Liver (tissue), 9 donors: ENCODE data around the gene ZFAND3. TPM values are rescaled to one million over a fixed set of nuclear protein-coding genes. Genes with fewer than 3 reads are reported as not detected.

Experiments
- DNase-seq: peaks from one replicate; pipeline ENCODE4 v3.0.0-alpha.2; 2017; ENCODE audit warnings: low spot score
- H3K27ac ChIP-seq, 2 donors: one replicate each; pipeline ENCODE4 v1.7.0; 2013; ENCODE audit warnings: inconsistent platforms in 2 of 2, low read length in 2 of 2, control low read depth in 1 of 2, low read depth in 1 of 2, mild to moderate bottlenecking in 1 of 2
- H3K27me3 ChIP-seq, 4 donors: one replicate each; pipeline versions ENCODE4 v1.6.1 to v1.7.0; 2013; ENCODE audit warnings: low read length in 3 of 4, inconsistent platforms in 1 of 4, mild to moderate bottlenecking in 1 of 4, moderate library complexity in 1 of 4; ENCODE audit not compliant: control insufficient read depth in 4 of 4, insufficient read depth in 4 of 4
- H3K36me3 ChIP-seq, 4 donors: one replicate each; pipeline versions ENCODE4 v1.6.1 to v1.7.0; 2013; ENCODE audit warnings: low read length in 3 of 4, mild to moderate bottlenecking in 3 of 4, low read depth in 1 of 4, moderate library complexity in 1 of 4; ENCODE audit not compliant: control insufficient read depth in 4 of 4, insufficient read depth in 3 of 4
- H3K4me1 ChIP-seq, 4 donors: one replicate each; pipeline versions ENCODE4 v1.6.1 to v1.7.0; 2013; ENCODE audit warnings: low read length in 3 of 4, mild to moderate bottlenecking in 3 of 4, moderate library complexity in 1 of 4; ENCODE audit not compliant: control insufficient read depth in 4 of 4, insufficient read depth in 4 of 4
- H3K4me3 ChIP-seq, 3 donors: one replicate each; pipeline versions ENCODE4 v1.6.1 to v1.7.0; 2013; ENCODE audit warnings: low read length in 3 of 3, control low read depth in 1 of 3, low read depth in 1 of 3, mild to moderate bottlenecking in 1 of 3
- H3K9ac ChIP-seq, 2 donors: one replicate each; pipeline ENCODE4 v1.7.0; 2013; ENCODE audit warnings: low read length in 2 of 2, mild to moderate bottlenecking in 2 of 2, moderate library complexity in 2 of 2, control low read depth in 1 of 2, low read depth in 1 of 2
- H3K9me3 ChIP-seq, 4 donors: one replicate each; pipeline versions ENCODE4 v1.6.1 to v1.7.0; 2013; ENCODE audit warnings: low read length in 3 of 4; ENCODE audit not compliant: control insufficient read depth in 4 of 4
- ATF3 ChIP-seq: IDR thresholded peaks from 2 replicates; pipeline ENCODE4 v1.6.1; 2016; ENCODE audit warnings: antibody characterized with exemption
- CTCF ChIP-seq: fragments of 150-350 bp; IDR thresholded peaks from 2 replicates; pipeline ENCODE4 v1.5.1; 2017; ENCODE audit warnings: improper control_type of control experiment, low read depth, low read length; ENCODE audit not compliant: missing input control
- EGR1 ChIP-seq, 2 donors: IDR thresholded peaks; 2 replicates each; pipeline ENCODE4 v1.6.1; 2016 to 2018; ENCODE audit warnings: antibody characterized with exemption in 2 of 2, low read depth in 2 of 2
- FOXA1 ChIP-seq: IDR thresholded peaks from 2 replicates; pipeline ENCODE4 v1.6.1; 2016; ENCODE audit warnings: antibody characterized with exemption
- FOXA2 ChIP-seq: IDR thresholded peaks from 2 replicates; pipeline ENCODE4 v1.6.1; 2016; ENCODE audit warnings: antibody characterized with exemption
- GABPA ChIP-seq, 2 donors: IDR thresholded peaks in 1 of 2; conservative IDR thresholded peaks in 1 of 2; 2 replicates each; pipeline ENCODE4 v1.6.1; 2016; ENCODE audit warnings: antibody characterized with exemption in 2 of 2, mild to moderate bottlenecking in 1 of 2, moderate library complexity in 1 of 2
- HNF4A ChIP-seq, 2 donors: conservative IDR thresholded peaks; 2 replicates each; pipeline ENCODE4 v1.6.1; 2016; ENCODE audit warnings: antibody characterized with exemption in 2 of 2, mild to moderate bottlenecking in 2 of 2
- HNF4G ChIP-seq: IDR thresholded peaks from 2 replicates; pipeline ENCODE4 v1.6.1; 2016; ENCODE audit warnings: antibody characterized with exemption
- JUND ChIP-seq, 2 donors: IDR thresholded peaks; 2 replicates each; pipeline ENCODE4 v1.6.1; 2016; ENCODE audit warnings: antibody characterized with exemption in 2 of 2
- MAX ChIP-seq: IDR thresholded peaks from 2 replicates; pipeline ENCODE4 v1.6.1; 2016; ENCODE audit warnings: antibody characterized with exemption
- NR2F2 ChIP-seq: IDR thresholded peaks from 2 replicates; pipeline ENCODE4 v1.6.1; 2016; ENCODE audit warnings: antibody characterized with exemption
- REST ChIP-seq: IDR thresholded peaks from 2 replicates; pipeline ENCODE4 v1.6.1; 2016; ENCODE audit warnings: antibody characterized with exemption, mild to moderate bottlenecking
- RXRA ChIP-seq, 2 donors: IDR thresholded peaks; 2 replicates each; pipeline ENCODE4 v1.6.1; 2017 to 2018; ENCODE audit warnings: antibody characterized with exemption in 2 of 2, mild to moderate bottlenecking in 1 of 2
- SP1 ChIP-seq: IDR thresholded peaks from 2 replicates; pipeline ENCODE4 v1.6.1; 2018; ENCODE audit warnings: antibody characterized with exemption, mild to moderate bottlenecking
- TAF1 ChIP-seq: conservative IDR thresholded peaks from 2 replicates; pipeline ENCODE4 v1.6.1; 2016; ENCODE audit warnings: antibody characterized with exemption, mild to moderate bottlenecking
- YY1 ChIP-seq: IDR thresholded peaks from 2 replicates; pipeline ENCODE4 v1.6.1; 2016; ENCODE audit warnings: antibody characterized with exemption, mild to moderate bottlenecking
- ZBTB33 ChIP-seq: IDR thresholded peaks from 2 replicates; pipeline ENCODE4 v1.6.1; 2016; ENCODE audit warnings: antibody characterized with exemption
- WGBS: extraction: QIAGEN DNeasy Blood & Tissue Kit; methylation state at CpG from one replicate; pipeline ENCODE4 v1.1.7; 2013; 5-methylcytosine and 5-hydroxymethylcytosine counted together
- polyA plus RNA-seq, 2 donors: library from polyadenylated mRNA; stranded (reverse) in 1 of 2; unstranded in 1 of 2; fragments of 200-250 nt in 1 of 2; fragments of >200 nt in 1 of 2; fragmentation: Nextera tagmentation in 1 of 2; extraction: Ambion mirVana in 1 of 2; gene quantifications; one replicate each; pipeline versions ENCODE4 v1.2.1 to v1.2.3, GENCODE V29; 2013 to 2015
- total RNA-seq, 2 donors: library from RNA; depleted of rRNA; stranded (reverse); fragments of >200 nt; gene quantifications; one replicate each; pipeline ENCODE4 v1.2.3, GENCODE V29; 2014
- donor health status: healthy.
- donor health status: healthy.
- donor health status: healthy.
- donor health status: healthy.
- donor health status: healthy.

The ZFAND3 gene
- total and polyA plus RNA-seq, 4 donors = 7.7 to 37.5 (median 23.1) TPM

- no peaks in the 10 kb centered on the region for H3K36me3 ChIP-seq
- no peaks in the 10 kb centered on the region for H3K27me3 ChIP-seq
- H3K4me1 ChIP-seq = peaks cover 8 to 21% (median 12%) of the 10 kb centered on the region in 4 donors
- WGBS = 84% methylated on average over 15 of the region's 15 CpGs
- no peak for DNase-seq
- H3K9ac ChIP-seq = no peak overlapping the region
- H3K27ac ChIP-seq = no peak overlapping the region
- no peaks in the 10 kb centered on the region for H3K9me3 ChIP-seq
- TF ChIP-seq JUND (IDR thresholded peaks at IDR 0.05) = no peak
- TF ChIP-seq CTCF = no peak
- TF ChIP-seq FOXA1 = no peak
- TF ChIP-seq NR2F2 = no peak
- TF ChIP-seq HNF4G = no peak
- no peak for TF ChIP-seq MAX
- no peak for TF ChIP-seq EGR1 (IDR thresholded peaks at IDR 0.05; ENCODE audit: low read depth in 2 of 2)
- TF ChIP-seq RXRA (IDR thresholded peaks at IDR 0.05) = no peak
- no peak for TF ChIP-seq REST
- TF ChIP-seq HNF4A (conservative IDR thresholded peaks at IDR 0.05) = no peak
- no peak for TF ChIP-seq YY1
- no peak for TF ChIP-seq SP1
- no peak overlapping the region for H3K4me3 ChIP-seq
These were observed 341.8 kb downstream of the ZFAND3 start for GRCh38 chr6:38161331-38161730.

GRCh38 chr6:38161754-38162492, 342.4 kb downstream of the ZFAND3 start:
- no peaks in the 10 kb centered on the region for H3K36me3 ChIP-seq
- H3K27ac ChIP-seq = no peak overlapping the region
- peaks cover 8 to 21% (median 12%) of the 10 kb centered on the region in 4 donors for H3K4me1 ChIP-seq
- DNase-seq = no peak
- H3K27me3 ChIP-seq = no peaks in the 10 kb centered on the region
- H3K4me3 ChIP-seq = no peak overlapping the region
- 81% methylated on average over 15 of the region's 15 CpGs for WGBS
- H3K9ac ChIP-seq = no peak overlapping the region
- no peaks in the 10 kb centered on the region for H3K9me3 ChIP-seq
- TF ChIP-seq HNF4A (conservative IDR thresholded peaks at IDR 0.05) = no peak
- no peak for TF ChIP-seq YY1
- TF ChIP-seq GABPA (IDR thresholded peaks at IDR 0.05 in 1 of 2, conservative IDR thresholded peaks at IDR 0.05 in 1 of 2) = no peak
- no peak for TF ChIP-seq FOXA2
- TF ChIP-seq TAF1 = no peak
- TF ChIP-seq MAX = no peak
- no peak for TF ChIP-seq CTCF
- TF ChIP-seq NR2F2 = no peak
- no peak for TF ChIP-seq ATF3
- no peak for TF ChIP-seq JUND (IDR thresholded peaks at IDR 0.05)
- no peak for TF ChIP-seq ZBTB33
- no peak for TF ChIP-seq REST
